Fibroblast of lung (primary cell): ENCODE data around the gene SCYGR8. TPM values are rescaled to one million over a fixed set of nuclear protein-coding genes. Genes with fewer than 3 reads are reported as not detected.

Experiments used
- DNase-seq, 2 donors: peaks; one replicate each; pipeline versions ENCODE4 v3.0.0 to v3.0.0-alpha.2; 2010; ENCODE audit warnings: low read depth in 2 of 2
- H2AFZ ChIP-seq: 2 replicates; pipeline ENCODE4 v1.5.1; 2012; ENCODE audit warnings: low read length, control low read depth, inconsistent platforms
- H3K27ac ChIP-seq: 2 replicates; pipeline ENCODE4 v1.5.1; 2011; ENCODE audit warnings: low read length, control low read depth; ENCODE audit not compliant: insufficient read depth
- H3K27me3 ChIP-seq: 2 replicates; pipeline ENCODE4 v1.5.1; 2011; ENCODE audit warnings: mild to moderate bottlenecking, low read length; ENCODE audit not compliant: control insufficient read depth, insufficient read depth
- H3K36me3 ChIP-seq: 2 replicates; pipeline ENCODE4 v1.5.1; 2011; ENCODE audit warnings: low read length; ENCODE audit not compliant: control insufficient read depth, insufficient read depth
- H3K4me1 ChIP-seq: 2 replicates; pipeline ENCODE4 v1.5.1; 2011; ENCODE audit warnings: low read length; ENCODE audit not compliant: control insufficient read depth, insufficient read depth; ENCODE audit errors: extremely low read depth
- H3K4me2 ChIP-seq: 2 replicates; pipeline ENCODE4 v1.5.1; 2011; ENCODE audit warnings: low read length, control low read depth; ENCODE audit not compliant: insufficient read depth; ENCODE audit errors: extremely low read depth
- H3K4me3 ChIP-seq, 4 experiments: fragments of 200-600 bp in 1 of 4; sonication (generic) in 1 of 4; replicated peaks in 1 of 4; 2 replicates each; pipeline ENCODE4 v1.5.1; 2011 to 2016; ENCODE audit warnings: low read length in 4 of 4, low read depth in 3 of 4, mild to moderate bottlenecking in 3 of 4, control low read depth in 2 of 4, inconsistent platforms in 1 of 4, mixed read lengths in 1 of 4; ENCODE audit not compliant: insufficient read depth in 1 of 4; ENCODE audit errors: control extremely low read depth in 1 of 4
- H3K79me2 ChIP-seq: 2 replicates; pipeline ENCODE4 v1.5.1; 2012; ENCODE audit warnings: mild to moderate bottlenecking, low read length, inconsistent platforms; ENCODE audit not compliant: control insufficient read depth, insufficient read depth
- H3K9ac ChIP-seq: 2 replicates; pipeline ENCODE4 v1.5.1; 2011; ENCODE audit warnings: mild to moderate bottlenecking, low read length, control low read depth; ENCODE audit not compliant: insufficient read depth
- H3K9me3 ChIP-seq: 2 replicates; pipeline ENCODE4 v1.5.1; 2012; ENCODE audit warnings: low read depth, low read length; ENCODE audit not compliant: control insufficient read depth, insufficient read depth
- H4K20me1 ChIP-seq: 2 replicates; pipeline ENCODE4 v1.5.1; 2011; ENCODE audit warnings: low read length; ENCODE audit not compliant: control insufficient read depth, insufficient read depth; ENCODE audit errors: extremely low read depth
- EZH2 ChIP-seq: IDR thresholded peaks from 2 replicates; pipeline ENCODE4 v1.5.1; 2012; ENCODE audit warnings: low read length, control low read depth, mild to moderate bottlenecking; ENCODE audit errors: missing control alignments
- polyA plus RNA-seq, 2 donors: library from polyadenylated mRNA; depleted of rRNA in 1 of 2; stranded (reverse) in 1 of 2; unstranded in 1 of 2; fragments of >200 nt; gene quantifications; 2 replicates each; pipeline ENCODE4 v1.2.1, GENCODE V29; 2011 to 2012; ENCODE audit warnings: missing spikeins in 1 of 2
- total RNA-seq: library from RNA; depleted of rRNA; stranded (reverse); fragments of >200 nt; gene quantifications from 2 replicates; pipeline ENCODE4 v1.2.1, GENCODE V29; 2014
- TF ChIP-seq, protein P1 (sequence below), 2 donors: IDR thresholded peaks in 1 of 2; conservative IDR thresholded peaks in 1 of 2; 1 replicate in 1 of 2; 2 replicates in 1 of 2; pipeline ENCODE4 v1.5.1; 2011 to 2012; ENCODE audit warnings: low read length in 2 of 2, control low read depth in 1 of 2, inconsistent platforms in 1 of 2, low read depth in 1 of 2, mild to moderate bottlenecking in 1 of 2

Gene SCYGR8
- total and polyA plus RNA-seq, 2 donors (not counting 1 experiment from before 2014, with no cell fraction given): not detected

GRCh38 chr2:227761740-227762476 lies 16.2 kb downstream of the SCYGR8 start:
- H3K27me3 ChIP-seq: no peaks in the 10 kb centered on the region
- no peaks in the 10 kb centered on the region for H3K9me3 ChIP-seq
- no peaks in the 10 kb centered on the region for H3K4me1 ChIP-seq
- H3K4me3 ChIP-seq: no peak overlapping the region
- H3K9ac ChIP-seq: no peak overlapping the region
- H3K27ac ChIP-seq: no peak overlapping the region
- H2AFZ ChIP-seq: no peak overlapping the region
- H3K36me3 ChIP-seq: no peaks in the 10 kb centered on the region
- no peak overlapping the region for H3K4me2 ChIP-seq
- H3K79me2 ChIP-seq: no peaks in the 10 kb centered on the region
- H4K20me1 ChIP-seq: no peaks in the 10 kb centered on the region
- DNase-seq: peak in 1 of 2 donors; percentile 39
- TF ChIP-seq, protein P1, sequence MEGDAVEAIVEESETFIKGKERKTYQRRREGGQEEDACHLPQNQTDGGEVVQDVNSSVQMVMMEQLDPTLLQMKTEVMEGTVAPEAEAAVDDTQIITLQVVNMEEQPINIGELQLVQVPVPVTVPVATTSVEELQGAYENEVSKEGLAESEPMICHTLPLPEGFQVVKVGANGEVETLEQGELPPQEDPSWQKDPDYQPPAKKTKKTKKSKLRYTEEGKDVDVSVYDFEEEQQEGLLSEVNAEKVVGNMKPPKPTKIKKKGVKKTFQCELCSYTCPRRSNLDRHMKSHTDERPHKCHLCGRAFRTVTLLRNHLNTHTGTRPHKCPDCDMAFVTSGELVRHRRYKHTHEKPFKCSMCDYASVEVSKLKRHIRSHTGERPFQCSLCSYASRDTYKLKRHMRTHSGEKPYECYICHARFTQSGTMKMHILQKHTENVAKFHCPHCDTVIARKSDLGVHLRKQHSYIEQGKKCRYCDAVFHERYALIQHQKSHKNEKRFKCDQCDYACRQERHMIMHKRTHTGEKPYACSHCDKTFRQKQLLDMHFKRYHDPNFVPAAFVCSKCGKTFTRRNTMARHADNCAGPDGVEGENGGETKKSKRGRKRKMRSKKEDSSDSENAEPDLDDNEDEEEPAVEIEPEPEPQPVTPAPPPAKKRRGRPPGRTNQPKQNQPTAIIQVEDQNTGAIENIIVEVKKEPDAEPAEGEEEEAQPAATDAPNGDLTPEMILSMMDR (conservative IDR thresholded peaks at IDR 0.05 in 1 of 2, IDR thresholded peaks at IDR 0.05 in 1 of 2; ENCODE audit: low read depth in 1 of 2, low read length in 2 of 2): no peak
- TF ChIP-seq EZH2: no peak

GRCh38 chr2:227765788-227766372 lies 20.2 kb downstream of the SCYGR8 start:
- H3K27ac ChIP-seq: no peak overlapping the region

GRCh38 chr2:227766373-227766883 lies 20.7 kb downstream of the SCYGR8 start:
- H3K4me1 ChIP-seq: no peaks in the 10 kb centered on the region
- H3K27ac ChIP-seq: no peak overlapping the region
- H3K9ac ChIP-seq: no peak overlapping the region
- DNase-seq: peak; percentile 65 to 75
- H3K36me3 ChIP-seq: no peaks in the 10 kb centered on the region
- H3K9me3 ChIP-seq: no peaks in the 10 kb centered on the region
- peak overlapping the region; percentile 16 for H3K4me2 ChIP-seq
- no peak for TF ChIP-seq EZH2
- TF ChIP-seq, protein P1 (conservative IDR thresholded peaks at IDR 0.05 in 1 of 2, IDR thresholded peaks at IDR 0.05 in 1 of 2; ENCODE audit: low read depth in 1 of 2, low read length in 2 of 2): peak; percentile 80 to 85
- no peak overlapping the region for H3K4me3 ChIP-seq
- no peaks in the 10 kb centered on the region for H4K20me1 ChIP-seq
- no peaks in the 10 kb centered on the region for H3K27me3 ChIP-seq
- H3K79me2 ChIP-seq: no peaks in the 10 kb centered on the region
- no peak overlapping the region for H2AFZ ChIP-seq

More at GRCh38 chr2:227765788-227766372, 20.2 kb downstream of the SCYGR8 start:
- TF ChIP-seq, protein P1 (conservative IDR thresholded peaks at IDR 0.05 in 1 of 2, IDR thresholded peaks at IDR 0.05 in 1 of 2; ENCODE audit: low read depth in 1 of 2, low read length in 2 of 2): no peak
- TF ChIP-seq EZH2: no peak
- Histone ChIP-seq H2AFZ (no peak overlapping the region), H3K27me3 (no peaks in the 10 kb centered on the region), H3K4me1 (no peaks in the 10 kb centered on the region), H3K79me2 (no peaks in the 10 kb centered on the region), H3K36me3 (no peaks in the 10 kb centered on the region), H4K20me1 (no peaks in the 10 kb centered on the region), H3K9ac (no peak overlapping the region), H3K4me3 (no peak overlapping the region), H3K4me2 (peak overlapping the region; percentile 16), H3K9me3 (no peaks in the 10 kb centered on the region)
- DNase-seq: peak in 1 of 2 donors; percentile 25
